DMS114 treated with DMSO at 0.1 percent for 48 hours (cell line): Measurements from ENCODE around the gene TM9SF3.

Source experiments
- DNase-seq: peaks from one replicate; lab custom pipeline; 2025; ENCODE audit not compliant: unreplicated experiment; lab: John Stamatoyannopoulos, UW

TM9SF3 gene

GRCh38 chr10:96511044-96511945 lies 75.5 kb downstream of the TM9SF3 start:
- peak; percentile 19 for DNase-seq

GRCh38 chr10:96509017-96509641 lies 77.7 kb downstream of the TM9SF3 start:
- no peak for DNase-seq

GRCh38 chr10:96507044-96507443 lies 79.8 kb downstream of the TM9SF3 start:
- DNase-seq: no peak

- no peak for DNase-seq
Observed at GRCh38 chr10:96505150-96506136, 81.4 kb downstream of the TM9SF3 start.

- DNase-seq: no peak
Observed at GRCh38 chr10:96502561-96503282, 84.1 kb downstream of the TM9SF3 start.

GRCh38 chr10:96501985-96502384 lies 84.8 kb downstream of the TM9SF3 start:
- no peak for DNase-seq

GRCh38 chr10:96500519-96500918 lies 86.3 kb downstream of the TM9SF3 start:
- no peak for DNase-seq

- no peak for DNase-seq
Observed at GRCh38 chr10:96500050-96500449, 86.8 kb downstream of the TM9SF3 start.

- no peak for DNase-seq
Observed at GRCh38 chr10:96497391-96497790, 89.4 kb downstream of the TM9SF3 start.

GRCh38 chr10:96496281-96496925 lies 90.4 kb downstream of the TM9SF3 start:
- no peak for DNase-seq

- DNase-seq: no peak
Observed at GRCh38 chr10:96495544-96495943, 91.3 kb downstream of the TM9SF3 start.

- DNase-seq: no peak
Observed at GRCh38 chr10:96494694-96495093, 92.1 kb downstream of the TM9SF3 start.

- DNase-seq: no peak
Observed at GRCh38 chr10:96493871-96494525, 92.8 kb downstream of the TM9SF3 start.

- no peak for DNase-seq
Observed at GRCh38 chr10:96493254-96493653, 93.6 kb downstream of the TM9SF3 start.

- no peak for DNase-seq
Observed at GRCh38 chr10:96491303-96491702, 95.5 kb downstream of the TM9SF3 start.

GRCh38 chr10:96488161-96488935 lies 98.5 kb downstream of the TM9SF3 start:
- no peak for DNase-seq

- no peak for DNase-seq
Observed at GRCh38 chr10:96482815-96483588, 103.8 kb downstream of the TM9SF3 start.

- no peak for DNase-seq
Observed at GRCh38 chr10:96478355-96478754, 108.5 kb downstream of the TM9SF3 start.
